K562 (cell line): ENCODE results near the gene ODF2. TPM values are rescaled to one million over a fixed set of nuclear protein-coding genes. Genes with fewer than 3 reads are reported as not detected.

Experiments
- CEBPB ChIP-seq: fragments of 450-650 bp; IDR thresholded peaks from 2 replicates; pipeline ENCODE4 v1.6.1; 2016; ENCODE audit warnings: missing genetic modification characterization, missing compliant biosample characterization
- KDM2B ChIP-seq: fragments of 250-450 bp; sonication (Bioruptor Pico); IDR thresholded peaks from 2 replicates; pipeline ENCODE4 v1.8.0; 2021; ENCODE audit warnings: mild to moderate bottlenecking, moderate library complexity
- RHOXF2B ChIP-seq: fragments of 250-450 bp; sonication (Bioruptor Pico); conservative IDR thresholded peaks from 2 replicates; pipeline ENCODE4 v1.5.1; 2021
- TOE1 ChIP-seq, 2 experiments: fragments of 450-650 bp in 1 of 2; sonication (generic) in 1 of 2; formaldehyde crosslinking in 1 of 2; IDR thresholded peaks; 2 replicates each; pipeline versions ENCODE4 v1.7.1 to v1.8.0; 2016 to 2022; ENCODE audit warnings: borderline replicate concordance in 2 of 2, mild to moderate bottlenecking in 2 of 2, antibody characterized with exemption in 1 of 2, inconsistent platforms in 1 of 2, low read depth in 1 of 2, missing genetic modification reagents in 1 of 2, moderate library complexity in 1 of 2
- TRIM24 ChIP-seq, 2 experiments: fragments of 450-650 bp; IDR thresholded peaks; 2 replicates each; pipeline ENCODE4 v1.6.1; 2016
- ZBTB1 ChIP-seq: sonication (generic); formaldehyde crosslinking; IDR thresholded peaks from 2 replicates; pipeline ENCODE4 v1.8.1; 2023; ENCODE audit warnings: missing genetic modification reagents, low read depth, mild to moderate bottlenecking, borderline replicate concordance
- ZNF184 ChIP-seq: sonication (generic); formaldehyde crosslinking; IDR thresholded peaks from 2 replicates; pipeline ENCODE4 v1.5.0; 2020; ENCODE audit warnings: missing genetic modification reagents
- ZNF354B ChIP-seq: fragments of 250-450 bp; sonication (Bioruptor Pico); IDR thresholded peaks from 2 replicates; pipeline ENCODE4 v1.4.0; 2020
- polyA plus RNA-seq, 8 experiments: library from polyadenylated mRNA; depleted of rRNA in 4 of 8; stranded (reverse) in 5 of 8; unstranded in 3 of 8; fragments of >200 nt; fragmentation: Nextera tagmentation in 2 of 8; fragmentation: Illumina TruSeq in 1 of 8; extraction: Ambion mirVana in 2 of 8; extraction: Trizol in 1 of 8; gene quantifications; 2 replicates each; pipeline versions ENCODE4 v1.2.1 to v1.2.3, GENCODE V29; 2011 to 2014; ENCODE audit warnings: inconsistent platforms in 1 of 8, missing spikeins in 1 of 8
- total RNA-seq, 7 experiments: library from RNA; depleted of rRNA in 6 of 7; stranded (reverse); fragments of >200 nt in 6 of 7; fragmentation: Illumina TruSeq in 2 of 7; extraction: Trizol in 2 of 7; gene quantifications; 2 replicates each; pipeline versions ENCODE4 v1.2.1 to v1.2.3, GENCODE V29; 2011 to 2021; ENCODE audit warnings: low replicate concordance in 1 of 7
- TF ChIP-seq, protein P1 (sequence below): fragments of 450-650 bp; IDR thresholded peaks from 2 replicates; pipeline ENCODE4 v1.6.1; 2016; ENCODE audit warnings: mild to moderate bottlenecking, moderate library complexity
- TF ChIP-seq, protein P2 (sequence below): fragments of 200-800 bp; sonication (Bioruptor generic); IDR thresholded peaks from 2 replicates; pipeline ENCODE4 v1.6.1; 2016; ENCODE audit warnings: missing genetic modification characterization, missing compliant biosample characterization

Gene ODF2
- total and polyA plus RNA-seq, 9 of the 15 experiments (the other 6 are each of a cell fraction or from before 2014, with no cell fraction given): 16.5 to 83.2 (median 69.7) TPM

DNA sequence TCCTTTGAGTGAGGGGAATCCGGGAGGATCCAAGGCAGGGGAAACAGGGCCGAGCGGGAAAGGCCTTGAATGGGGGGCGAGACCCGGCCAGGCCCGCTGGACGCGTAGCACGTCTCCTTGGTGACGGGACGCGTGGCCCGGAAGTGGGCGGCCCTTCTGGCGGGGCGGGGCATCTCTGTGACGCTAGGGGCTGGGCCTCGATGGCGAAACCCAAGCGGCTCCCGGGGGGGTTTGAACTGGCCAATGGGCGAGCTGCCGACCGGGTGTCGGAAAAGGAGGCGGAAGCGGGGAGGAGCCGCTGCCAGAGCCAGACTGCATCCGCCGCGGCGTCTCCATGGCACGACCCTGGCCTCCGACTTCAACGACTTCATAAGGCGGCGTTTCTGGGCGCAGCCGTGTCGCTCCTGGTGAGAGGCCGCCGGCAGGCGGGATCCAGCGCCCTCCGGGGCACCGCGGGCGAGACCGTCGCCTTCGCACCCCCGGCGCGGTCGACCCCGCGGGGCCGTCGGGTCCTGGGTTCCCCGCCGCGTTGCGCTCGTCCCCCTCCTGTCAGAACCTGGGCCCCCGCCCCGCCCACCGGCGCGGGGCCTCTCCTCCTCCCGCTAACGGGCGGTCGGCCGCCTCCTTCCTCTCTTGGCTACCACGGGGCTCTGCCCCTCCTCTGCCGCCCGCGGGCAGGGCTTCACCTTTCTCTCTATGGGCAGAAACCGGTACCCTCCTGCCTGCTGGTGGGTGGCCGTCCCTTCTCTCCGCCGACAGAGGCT lies at the start of gene ODF2 (continued):
- TF ChIP-seq, protein P1, sequence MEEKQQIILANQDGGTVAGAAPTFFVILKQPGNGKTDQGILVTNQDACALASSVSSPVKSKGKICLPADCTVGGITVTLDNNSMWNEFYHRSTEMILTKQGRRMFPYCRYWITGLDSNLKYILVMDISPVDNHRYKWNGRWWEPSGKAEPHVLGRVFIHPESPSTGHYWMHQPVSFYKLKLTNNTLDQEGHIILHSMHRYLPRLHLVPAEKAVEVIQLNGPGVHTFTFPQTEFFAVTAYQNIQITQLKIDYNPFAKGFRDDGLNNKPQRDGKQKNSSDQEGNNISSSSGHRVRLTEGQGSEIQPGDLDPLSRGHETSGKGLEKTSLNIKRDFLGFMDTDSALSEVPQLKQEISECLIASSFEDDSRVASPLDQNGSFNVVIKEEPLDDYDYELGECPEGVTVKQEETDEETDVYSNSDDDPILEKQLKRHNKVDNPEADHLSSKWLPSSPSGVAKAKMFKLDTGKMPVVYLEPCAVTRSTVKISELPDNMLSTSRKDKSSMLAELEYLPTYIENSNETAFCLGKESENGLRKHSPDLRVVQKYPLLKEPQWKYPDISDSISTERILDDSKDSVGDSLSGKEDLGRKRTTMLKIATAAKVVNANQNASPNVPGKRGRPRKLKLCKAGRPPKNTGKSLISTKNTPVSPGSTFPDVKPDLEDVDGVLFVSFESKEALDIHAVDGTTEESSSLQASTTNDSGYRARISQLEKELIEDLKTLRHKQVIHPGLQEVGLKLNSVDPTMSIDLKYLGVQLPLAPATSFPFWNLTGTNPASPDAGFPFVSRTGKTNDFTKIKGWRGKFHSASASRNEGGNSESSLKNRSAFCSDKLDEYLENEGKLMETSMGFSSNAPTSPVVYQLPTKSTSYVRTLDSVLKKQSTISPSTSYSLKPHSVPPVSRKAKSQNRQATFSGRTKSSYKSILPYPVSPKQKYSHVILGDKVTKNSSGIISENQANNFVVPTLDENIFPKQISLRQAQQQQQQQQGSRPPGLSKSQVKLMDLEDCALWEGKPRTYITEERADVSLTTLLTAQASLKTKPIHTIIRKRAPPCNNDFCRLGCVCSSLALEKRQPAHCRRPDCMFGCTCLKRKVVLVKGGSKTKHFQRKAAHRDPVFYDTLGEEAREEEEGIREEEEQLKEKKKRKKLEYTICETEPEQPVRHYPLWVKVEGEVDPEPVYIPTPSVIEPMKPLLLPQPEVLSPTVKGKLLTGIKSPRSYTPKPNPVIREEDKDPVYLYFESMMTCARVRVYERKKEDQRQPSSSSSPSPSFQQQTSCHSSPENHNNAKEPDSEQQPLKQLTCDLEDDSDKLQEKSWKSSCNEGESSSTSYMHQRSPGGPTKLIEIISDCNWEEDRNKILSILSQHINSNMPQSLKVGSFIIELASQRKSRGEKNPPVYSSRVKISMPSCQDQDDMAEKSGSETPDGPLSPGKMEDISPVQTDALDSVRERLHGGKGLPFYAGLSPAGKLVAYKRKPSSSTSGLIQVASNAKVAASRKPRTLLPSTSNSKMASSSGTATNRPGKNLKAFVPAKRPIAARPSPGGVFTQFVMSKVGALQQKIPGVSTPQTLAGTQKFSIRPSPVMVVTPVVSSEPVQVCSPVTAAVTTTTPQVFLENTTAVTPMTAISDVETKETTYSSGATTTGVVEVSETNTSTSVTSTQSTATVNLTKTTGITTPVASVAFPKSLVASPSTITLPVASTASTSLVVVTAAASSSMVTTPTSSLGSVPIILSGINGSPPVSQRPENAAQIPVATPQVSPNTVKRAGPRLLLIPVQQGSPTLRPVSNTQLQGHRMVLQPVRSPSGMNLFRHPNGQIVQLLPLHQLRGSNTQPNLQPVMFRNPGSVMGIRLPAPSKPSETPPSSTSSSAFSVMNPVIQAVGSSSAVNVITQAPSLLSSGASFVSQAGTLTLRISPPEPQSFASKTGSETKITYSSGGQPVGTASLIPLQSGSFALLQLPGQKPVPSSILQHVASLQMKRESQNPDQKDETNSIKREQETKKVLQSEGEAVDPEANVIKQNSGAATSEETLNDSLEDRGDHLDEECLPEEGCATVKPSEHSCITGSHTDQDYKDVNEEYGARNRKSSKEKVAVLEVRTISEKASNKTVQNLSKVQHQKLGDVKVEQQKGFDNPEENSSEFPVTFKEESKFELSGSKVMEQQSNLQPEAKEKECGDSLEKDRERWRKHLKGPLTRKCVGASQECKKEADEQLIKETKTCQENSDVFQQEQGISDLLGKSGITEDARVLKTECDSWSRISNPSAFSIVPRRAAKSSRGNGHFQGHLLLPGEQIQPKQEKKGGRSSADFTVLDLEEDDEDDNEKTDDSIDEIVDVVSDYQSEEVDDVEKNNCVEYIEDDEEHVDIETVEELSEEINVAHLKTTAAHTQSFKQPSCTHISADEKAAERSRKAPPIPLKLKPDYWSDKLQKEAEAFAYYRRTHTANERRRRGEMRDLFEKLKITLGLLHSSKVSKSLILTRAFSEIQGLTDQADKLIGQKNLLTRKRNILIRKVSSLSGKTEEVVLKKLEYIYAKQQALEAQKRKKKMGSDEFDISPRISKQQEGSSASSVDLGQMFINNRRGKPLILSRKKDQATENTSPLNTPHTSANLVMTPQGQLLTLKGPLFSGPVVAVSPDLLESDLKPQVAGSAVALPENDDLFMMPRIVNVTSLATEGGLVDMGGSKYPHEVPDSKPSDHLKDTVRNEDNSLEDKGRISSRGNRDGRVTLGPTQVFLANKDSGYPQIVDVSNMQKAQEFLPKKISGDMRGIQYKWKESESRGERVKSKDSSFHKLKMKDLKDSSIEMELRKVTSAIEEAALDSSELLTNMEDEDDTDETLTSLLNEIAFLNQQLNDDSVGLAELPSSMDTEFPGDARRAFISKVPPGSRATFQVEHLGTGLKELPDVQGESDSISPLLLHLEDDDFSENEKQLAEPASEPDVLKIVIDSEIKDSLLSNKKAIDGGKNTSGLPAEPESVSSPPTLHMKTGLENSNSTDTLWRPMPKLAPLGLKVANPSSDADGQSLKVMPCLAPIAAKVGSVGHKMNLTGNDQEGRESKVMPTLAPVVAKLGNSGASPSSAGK: no peak
- TF ChIP-seq CEBPB (tag) (peak; percentile 96), TOE1 (IDR thresholded peaks at IDR 0.05; ENCODE audit: borderline replicate concordance) (no peak), TOE1 (CRISPR knock-in tag; IDR thresholded peaks at IDR 0.05; ENCODE audit: borderline replicate concordance, low read depth) (no peak), ZBTB1 (CRISPR knock-in tag) (no peak; the same call in 1 of the 2 replicates), TRIM24 (IDR thresholded peaks at IDR 0.05) (no peak), RHOXF2B (CRISPR knock-in tag) (no peak), ZNF184 (CRISPR knock-in tag) (no peak), ZNF354B (CRISPR knock-in tag) (no peak), KDM2B (CRISPR knock-in tag) (no peak; the same call in 1 of the 2 replicates)
- TF ChIP-seq, protein P2, sequence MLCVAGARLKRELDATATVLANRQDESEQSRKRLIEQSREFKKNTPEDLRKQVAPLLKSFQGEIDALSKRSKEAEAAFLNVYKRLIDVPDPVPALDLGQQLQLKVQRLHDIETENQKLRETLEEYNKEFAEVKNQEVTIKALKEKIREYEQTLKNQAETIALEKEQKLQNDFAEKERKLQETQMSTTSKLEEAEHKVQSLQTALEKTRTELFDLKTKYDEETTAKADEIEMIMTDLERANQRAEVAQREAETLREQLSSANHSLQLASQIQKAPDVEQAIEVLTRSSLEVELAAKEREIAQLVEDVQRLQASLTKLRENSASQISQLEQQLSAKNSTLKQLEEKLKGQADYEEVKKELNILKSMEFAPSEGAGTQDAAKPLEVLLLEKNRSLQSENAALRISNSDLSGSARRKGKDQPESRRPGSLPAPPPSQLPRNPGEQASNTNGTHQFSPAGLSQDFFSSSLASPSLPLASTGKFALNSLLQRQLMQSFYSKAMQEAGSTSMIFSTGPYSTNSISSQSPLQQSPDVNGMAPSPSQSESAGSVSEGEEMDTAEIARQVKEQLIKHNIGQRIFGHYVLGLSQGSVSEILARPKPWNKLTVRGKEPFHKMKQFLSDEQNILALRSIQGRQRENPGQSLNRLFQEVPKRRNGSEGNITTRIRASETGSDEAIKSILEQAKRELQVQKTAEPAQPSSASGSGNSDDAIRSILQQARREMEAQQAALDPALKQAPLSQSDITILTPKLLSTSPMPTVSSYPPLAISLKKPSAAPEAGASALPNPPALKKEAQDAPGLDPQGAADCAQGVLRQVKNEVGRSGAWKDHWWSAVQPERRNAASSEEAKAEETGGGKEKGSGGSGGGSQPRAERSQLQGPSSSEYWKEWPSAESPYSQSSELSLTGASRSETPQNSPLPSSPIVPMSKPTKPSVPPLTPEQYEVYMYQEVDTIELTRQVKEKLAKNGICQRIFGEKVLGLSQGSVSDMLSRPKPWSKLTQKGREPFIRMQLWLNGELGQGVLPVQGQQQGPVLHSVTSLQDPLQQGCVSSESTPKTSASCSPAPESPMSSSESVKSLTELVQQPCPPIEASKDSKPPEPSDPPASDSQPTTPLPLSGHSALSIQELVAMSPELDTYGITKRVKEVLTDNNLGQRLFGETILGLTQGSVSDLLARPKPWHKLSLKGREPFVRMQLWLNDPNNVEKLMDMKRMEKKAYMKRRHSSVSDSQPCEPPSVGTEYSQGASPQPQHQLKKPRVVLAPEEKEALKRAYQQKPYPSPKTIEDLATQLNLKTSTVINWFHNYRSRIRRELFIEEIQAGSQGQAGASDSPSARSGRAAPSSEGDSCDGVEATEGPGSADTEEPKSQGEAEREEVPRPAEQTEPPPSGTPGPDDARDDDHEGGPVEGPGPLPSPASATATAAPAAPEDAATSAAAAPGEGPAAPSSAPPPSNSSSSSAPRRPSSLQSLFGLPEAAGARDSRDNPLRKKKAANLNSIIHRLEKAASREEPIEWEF (CRISPR knock-in tag): no peak
